ENCODE data around the gene KCTD16.

Gene KCTD16

GRCh38 chr5:144352330-144352729 is 181.7 kb downstream of the KCTD16 start:
- no peak for DNase-seq

- DNase-seq: no peak
Measured at GRCh38 chr5:144352732-144353317, 182.2 kb downstream of the KCTD16 start.

DNA sequence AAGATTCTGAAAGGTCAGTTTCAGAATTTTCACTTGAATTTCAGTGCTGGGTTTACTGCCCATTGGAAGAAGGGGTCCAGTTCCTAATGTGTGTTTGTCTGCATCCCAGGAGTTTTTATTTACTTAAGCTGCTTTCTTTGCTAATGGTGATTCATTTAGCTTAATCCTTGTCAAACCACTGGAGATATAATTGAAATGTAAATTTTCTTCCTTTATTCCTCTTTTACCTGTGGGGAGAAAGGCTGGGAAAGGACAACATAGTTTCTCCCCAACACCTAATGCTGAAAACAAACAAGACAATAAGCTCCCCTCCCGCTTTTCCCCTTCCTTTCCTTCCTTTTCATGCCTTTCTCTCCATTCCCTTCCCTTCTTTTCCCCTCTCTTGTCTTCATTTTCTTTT is 185.8 kb downstream of the KCTD16 start:
- DNase-seq: no peak

GRCh38 chr5:144361406-144361805 is 190.7 kb downstream of the KCTD16 start:
- DNase-seq: no peak

DNA sequence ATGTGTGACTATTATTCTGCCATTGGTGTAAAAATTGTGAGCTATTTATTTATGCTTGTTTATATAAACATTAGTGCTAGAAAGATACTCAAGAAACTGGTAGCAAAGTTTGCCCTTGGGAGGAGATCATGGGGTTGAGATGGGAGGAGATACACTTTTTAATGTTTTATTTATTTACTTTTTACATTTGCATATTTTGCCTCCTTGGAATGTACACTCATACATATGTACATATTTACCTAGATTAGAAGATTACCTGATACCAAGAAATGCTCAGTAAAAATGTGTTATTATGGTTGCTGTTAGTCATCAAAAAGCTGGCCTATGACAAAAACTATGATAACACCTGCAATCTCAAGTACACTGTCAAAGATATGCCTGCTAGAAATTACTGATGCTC is 195.2 kb downstream of the KCTD16 start:
- no peak for DNase-seq

GRCh38 chr5:144367991-144368390 is 197.3 kb downstream of the KCTD16 start:
- DNase-seq: no peak

- no peak for DNase-seq
Measured at GRCh38 chr5:144368556-144368955, 197.9 kb downstream of the KCTD16 start.

DNA sequence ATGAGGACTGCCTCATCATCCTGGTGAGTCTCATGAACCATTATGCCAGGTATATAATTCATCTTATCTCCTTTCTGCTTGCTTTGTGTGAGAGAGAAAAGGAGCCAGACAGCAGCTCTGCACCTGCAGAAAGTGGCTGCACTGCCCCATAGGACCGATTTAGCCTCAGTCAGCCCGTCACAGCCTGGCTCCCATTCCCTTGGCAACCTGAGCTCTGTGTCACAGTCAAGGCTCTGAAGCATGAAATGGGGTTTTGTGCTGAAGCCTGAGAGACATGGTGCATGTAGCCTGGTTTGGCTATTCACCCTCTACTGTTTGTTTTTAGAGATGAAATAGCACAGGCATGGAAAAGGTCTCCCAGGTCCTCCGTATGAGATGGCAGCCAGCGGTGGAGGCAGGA is 198.3 kb downstream of the KCTD16 start:
- DNase-seq: no peak

- DNase-seq: no peak
Measured at GRCh38 chr5:144370273-144370672, 199.6 kb downstream of the KCTD16 start.

GRCh38 chr5:144374637-144375036 is 204.0 kb downstream of the KCTD16 start:
- no peak for DNase-seq

DNA sequence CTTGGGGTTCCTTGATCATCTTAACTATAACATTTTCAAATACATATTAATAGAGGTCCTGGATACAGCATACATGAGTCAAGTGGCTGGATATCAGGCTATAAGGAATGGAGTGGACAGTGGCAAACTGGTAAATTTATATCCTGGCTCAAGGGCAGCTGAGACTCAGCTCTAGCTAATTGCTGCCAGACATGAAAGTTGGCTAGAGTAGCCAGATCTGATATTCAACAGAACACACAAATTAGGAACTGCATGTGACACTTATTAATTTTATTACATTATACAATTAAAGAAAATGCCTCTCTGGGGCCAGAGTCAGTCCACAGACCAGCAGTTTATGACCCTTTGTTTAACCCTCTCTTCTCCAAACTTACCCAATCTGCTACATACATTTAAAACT is 206.5 kb downstream of the KCTD16 start:
- DNase-seq: no peak

GRCh38 chr5:144378681-144379080 is 208.0 kb downstream of the KCTD16 start:
- DNase-seq: no peak

DNA sequence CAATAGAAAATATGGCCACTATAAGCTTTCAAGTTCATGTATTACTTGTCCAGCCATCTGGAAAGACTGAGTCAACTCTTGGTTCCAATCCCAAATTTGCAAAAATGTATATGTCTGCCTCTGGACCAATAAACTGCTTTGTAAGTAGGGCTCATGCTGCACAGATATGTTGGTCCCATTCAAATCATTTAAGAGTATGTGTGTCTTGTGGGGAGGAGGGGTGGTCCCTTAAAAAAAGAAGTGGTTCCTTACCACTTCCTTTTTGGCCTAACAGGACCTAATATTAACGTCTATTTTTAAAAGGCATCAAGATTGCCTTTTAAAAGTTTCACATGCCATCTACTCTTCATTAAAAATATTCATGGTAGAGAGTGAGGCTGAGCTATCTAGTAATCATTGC is 214.9 kb downstream of the KCTD16 start:
- no peak for DNase-seq

- no peak for DNase-seq
Measured at GRCh38 chr5:144386315-144386714, 215.6 kb downstream of the KCTD16 start.

- DNase-seq: no peak
Measured at GRCh38 chr5:144390133-144390532, 219.5 kb downstream of the KCTD16 start.

DNA sequence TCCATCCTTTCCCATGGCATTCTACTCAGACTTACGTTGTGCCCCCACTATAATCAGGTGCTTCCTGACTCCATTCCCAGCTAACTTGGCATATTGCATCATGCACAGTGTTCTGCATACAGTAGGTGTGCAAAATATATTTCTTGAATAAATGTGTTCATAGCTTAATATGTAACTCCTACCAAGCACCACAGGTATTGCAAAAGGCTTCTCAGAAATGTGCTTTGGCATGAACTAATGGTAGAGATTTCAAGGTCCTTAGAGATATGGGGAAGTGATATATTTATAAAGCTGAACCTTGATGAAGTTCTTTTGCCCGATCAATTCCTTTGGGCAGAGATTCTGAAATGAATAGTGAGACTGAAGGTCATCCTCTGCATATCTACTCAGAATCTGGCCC is 220.4 kb downstream of the KCTD16 start:
- no peak for DNase-seq

- no peak for DNase-seq
Measured at GRCh38 chr5:144393641-144394435, 223.2 kb downstream of the KCTD16 start.

GRCh38 chr5:144395704-144396103 is 225.0 kb downstream of the KCTD16 start:
- no peak for DNase-seq

DNA sequence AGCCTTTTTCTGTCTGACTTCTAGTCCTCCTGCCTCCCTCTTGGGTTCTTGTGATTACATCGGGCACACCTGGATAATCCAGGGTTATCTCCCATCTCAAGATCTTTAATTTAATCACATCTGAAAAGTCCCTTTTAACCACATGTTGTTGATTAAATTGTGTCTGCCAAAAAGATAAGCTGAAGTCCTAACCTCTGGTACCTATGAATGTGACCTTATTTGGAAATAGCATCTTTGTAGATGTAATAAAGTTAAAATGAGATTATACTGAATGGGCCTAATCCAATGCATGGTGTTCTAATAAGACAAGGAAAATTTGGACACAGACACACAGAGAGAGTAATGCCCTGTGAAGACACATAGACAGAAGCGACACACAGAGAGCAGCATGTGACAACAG is 232.4 kb downstream of the KCTD16 start:
- DNase-seq: no peak

GRCh38 chr5:144403817-144404420 is 233.2 kb downstream of the KCTD16 start:
- DNase-seq: no peak

DNA sequence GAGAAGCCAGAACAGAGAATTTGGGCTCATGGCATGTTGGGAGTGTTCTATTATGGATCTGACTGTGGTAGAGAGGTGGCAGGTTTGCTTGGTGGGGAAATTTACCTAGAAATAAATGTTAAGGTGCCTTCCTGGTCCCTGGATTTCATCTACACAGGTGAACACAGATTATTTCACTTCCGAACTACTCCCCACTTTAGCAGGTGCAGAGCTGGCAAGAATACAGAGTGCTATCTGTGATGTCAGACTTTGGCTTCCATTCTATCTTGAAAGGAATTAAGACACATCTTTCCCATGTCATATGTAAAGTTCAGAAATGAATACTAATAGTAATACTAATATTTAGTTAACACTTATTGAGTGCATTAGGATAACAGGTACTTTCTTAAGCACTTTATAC is 234.0 kb downstream of the KCTD16 start:
- no peak for DNase-seq

DNA sequence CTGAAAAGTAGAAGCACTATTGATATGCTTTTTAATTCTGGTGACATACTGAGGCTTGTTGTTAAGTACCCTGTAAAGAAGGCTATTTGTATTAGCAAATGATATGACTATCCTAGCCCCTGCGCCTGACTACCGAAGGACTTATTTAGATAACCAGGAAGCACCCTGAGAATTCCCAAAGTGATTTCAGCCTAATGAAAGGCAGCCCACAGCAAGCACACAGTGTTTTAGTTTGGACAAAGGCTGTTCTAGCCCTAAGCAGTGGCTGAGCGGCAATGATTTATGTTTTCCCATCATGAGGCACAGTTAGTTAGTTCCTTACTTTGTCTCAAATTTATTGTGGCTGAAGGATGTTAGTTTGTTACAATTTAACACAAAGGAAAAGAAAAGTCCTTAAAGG is 235.3 kb downstream of the KCTD16 start:
- DNase-seq: no peak

GRCh38 chr5:144406442-144406841 is 235.8 kb downstream of the KCTD16 start:
- no peak for DNase-seq

Data from RPMI8226 (cell line).